Panc1 (cell line): ENCODE data around the gene ROR1.

Experiments
- CTCF ChIP-seq: fragments of 450-650 bp; IDR thresholded peaks from 2 replicates; pipeline ENCODE4 v1.5.1; 2017; ENCODE audit warnings: mild to moderate bottlenecking
- SIN3A ChIP-seq: IDR thresholded peaks from 2 replicates; pipeline ENCODE4 v1.6.1; 2012; ENCODE audit warnings: low read depth, mild to moderate bottlenecking, low read length, moderate library complexity, borderline replicate concordance; ENCODE audit not compliant: insufficient read depth

GRCh38 chr1:64051796-64052195 lies 278.0 kb downstream of the ROR1 start:
- TF ChIP-seq CTCF, result no peak
- TF ChIP-seq SIN3A, result no peak
